ENCODE results near the gene CTU1.

GRCh38 chr19:51101171-51101865 is 6.9 kb downstream of the CTU1 start:
- TF ChIP-seq CTCF (IDR thresholded peaks at IDR 0.05; ENCODE audit: low read depth, low read length) (no peak), EZH2phosphoT487 (IDR thresholded peaks at IDR 0.05; ENCODE audit: low read depth) (no peak)

Data from OCI-LY3 (cell line).